ENCODE data around the gene GCH1.
"Not testable (repeated sequence)": the region's sequence is repeated elsewhere in the genome, so short reads cannot be mapped to it uniquely, and the experiment has no call there.

GCH1 gene

GRCh38 chr14:54931598-54932340 lies 29.1 kb upstream of the GCH1 start:
- Histone ChIP-seq H3K4me3 (ENCODE audit: insufficient read depth, low read depth, low read length, poor library complexity, severe bottlenecking) (no peak overlapping the region), H3K36me3 (ENCODE audit: control insufficient read depth, insufficient read depth, low read length) (no peaks in the 10 kb centered on the region), H3K27ac (ENCODE audit: insufficient read depth, low read length, poor library complexity, severe bottlenecking) (no peak overlapping the region), H3K4me1 (ENCODE audit: control insufficient read depth, insufficient read depth, low read length, poor library complexity, severe bottlenecking) (no peaks in the 10 kb centered on the region), H3K27me3 (replicated peaks; ENCODE audit: control insufficient read depth, insufficient read depth, low read length, poor library complexity, severe bottlenecking) (no peaks in the 10 kb centered on the region), H3K9me3 (ENCODE audit: control insufficient read depth, low read length) (no peaks in the 10 kb centered on the region)
- DNase-seq = no peak

GRCh38 chr14:54931101-54931500 lies 28.5 kb upstream of the GCH1 start:
- no peak for DNase-seq
- no peak overlapping the region for H3K27ac ChIP-seq (ENCODE audit: insufficient read depth, low read length, poor library complexity, severe bottlenecking)
- H3K4me3 ChIP-seq (ENCODE audit: insufficient read depth, low read depth, low read length, poor library complexity, severe bottlenecking) = no peak overlapping the region
- no peaks in the 10 kb centered on the region for H3K4me1 ChIP-seq (ENCODE audit: control insufficient read depth, insufficient read depth, low read length, poor library complexity, severe bottlenecking)
- H3K27me3 ChIP-seq (replicated peaks; ENCODE audit: control insufficient read depth, insufficient read depth, low read length, poor library complexity, severe bottlenecking) = no peaks in the 10 kb centered on the region
- no peaks in the 10 kb centered on the region for H3K9me3 ChIP-seq (ENCODE audit: control insufficient read depth, low read length)
- H3K36me3 ChIP-seq (ENCODE audit: control insufficient read depth, insufficient read depth, low read length) = no peaks in the 10 kb centered on the region

- Histone ChIP-seq H3K27ac (ENCODE audit: insufficient read depth, low read length, poor library complexity, severe bottlenecking) (no peak overlapping the region), H3K36me3 (ENCODE audit: control insufficient read depth, insufficient read depth, low read length) (no peaks in the 10 kb centered on the region), H3K4me3 (ENCODE audit: insufficient read depth, low read depth, low read length, poor library complexity, severe bottlenecking) (no peak overlapping the region), H3K9me3 (ENCODE audit: control insufficient read depth, low read length) (no peaks in the 10 kb centered on the region), H3K27me3 (replicated peaks; ENCODE audit: control insufficient read depth, insufficient read depth, low read length, poor library complexity, severe bottlenecking) (no peaks in the 10 kb centered on the region), H3K4me1 (ENCODE audit: control insufficient read depth, insufficient read depth, low read length, poor library complexity, severe bottlenecking) (no peaks in the 10 kb centered on the region)
- DNase-seq = no peak
Observed at GRCh38 chr14:54929556-54929955, 26.9 kb upstream of the GCH1 start.

GRCh38 chr14:54928216-54928615 lies 25.6 kb upstream of the GCH1 start:
- H3K27ac ChIP-seq (ENCODE audit: insufficient read depth, low read length, poor library complexity, severe bottlenecking) = no peak overlapping the region
- no peak for DNase-seq
- H3K36me3 ChIP-seq (ENCODE audit: control insufficient read depth, insufficient read depth, low read length) = no peaks in the 10 kb centered on the region
- H3K4me3 ChIP-seq (ENCODE audit: insufficient read depth, low read depth, low read length, poor library complexity, severe bottlenecking) = no peak overlapping the region
- no peaks in the 10 kb centered on the region for H3K27me3 ChIP-seq (replicated peaks; ENCODE audit: control insufficient read depth, insufficient read depth, low read length, poor library complexity, severe bottlenecking)
- H3K4me1 ChIP-seq (ENCODE audit: control insufficient read depth, insufficient read depth, low read length, poor library complexity, severe bottlenecking) = no peaks in the 10 kb centered on the region
- no peaks in the 10 kb centered on the region for H3K9me3 ChIP-seq (ENCODE audit: control insufficient read depth, low read length)

- H3K27ac ChIP-seq (ENCODE audit: insufficient read depth, low read length, poor library complexity, severe bottlenecking) = no peak overlapping the region
- H3K4me3 ChIP-seq (ENCODE audit: insufficient read depth, low read depth, low read length, poor library complexity, severe bottlenecking) = no peak overlapping the region
- no peaks in the 10 kb centered on the region for H3K27me3 ChIP-seq (replicated peaks; ENCODE audit: control insufficient read depth, insufficient read depth, low read length, poor library complexity, severe bottlenecking)
- no peak for DNase-seq
- no peaks in the 10 kb centered on the region for H3K4me1 ChIP-seq (ENCODE audit: control insufficient read depth, insufficient read depth, low read length, poor library complexity, severe bottlenecking)
- H3K9me3 ChIP-seq (ENCODE audit: control insufficient read depth, low read length) = no peaks in the 10 kb centered on the region
- H3K36me3 ChIP-seq (ENCODE audit: control insufficient read depth, insufficient read depth, low read length) = no peaks in the 10 kb centered on the region
Observed at GRCh38 chr14:54927551-54927950, 24.9 kb upstream of the GCH1 start.

GRCh38 chr14:54926570-54926969 lies 23.9 kb upstream of the GCH1 start:
- DNase-seq; H3K4me3 ChIP-seq (ENCODE audit: insufficient read depth, low read depth, low read length, poor library complexity, severe bottlenecking); H3K9me3 ChIP-seq (ENCODE audit: control insufficient read depth, low read length); H3K27ac ChIP-seq (ENCODE audit: insufficient read depth, low read length, poor library complexity, severe bottlenecking); H3K36me3 ChIP-seq (ENCODE audit: control insufficient read depth, insufficient read depth, low read length); H3K4me1 ChIP-seq (ENCODE audit: control insufficient read depth, insufficient read depth, low read length, poor library complexity, severe bottlenecking); H3K27me3 ChIP-seq (replicated peaks; ENCODE audit: control insufficient read depth, insufficient read depth, low read length, poor library complexity, severe bottlenecking): not testable (repeated sequence)

- Histone ChIP-seq H3K36me3 (ENCODE audit: control insufficient read depth, insufficient read depth, low read length) (no peaks in the 10 kb centered on the region), H3K9me3 (ENCODE audit: control insufficient read depth, low read length) (no peaks in the 10 kb centered on the region), H3K27ac (ENCODE audit: insufficient read depth, low read length, poor library complexity, severe bottlenecking) (no peak overlapping the region), H3K27me3 (replicated peaks; ENCODE audit: control insufficient read depth, insufficient read depth, low read length, poor library complexity, severe bottlenecking) (no peaks in the 10 kb centered on the region), H3K4me3 (ENCODE audit: insufficient read depth, low read depth, low read length, poor library complexity, severe bottlenecking) (no peak overlapping the region), H3K4me1 (ENCODE audit: control insufficient read depth, insufficient read depth, low read length, poor library complexity, severe bottlenecking) (no peaks in the 10 kb centered on the region)
- DNase-seq = no peak
Observed at GRCh38 chr14:54922598-54922997, 20.0 kb upstream of the GCH1 start.

- Histone ChIP-seq H3K9me3 (ENCODE audit: control insufficient read depth, low read length) (no peaks in the 10 kb centered on the region), H3K27me3 (replicated peaks; ENCODE audit: control insufficient read depth, insufficient read depth, low read length, poor library complexity, severe bottlenecking) (no peaks in the 10 kb centered on the region), H3K27ac (ENCODE audit: insufficient read depth, low read length, poor library complexity, severe bottlenecking) (no peak overlapping the region), H3K36me3 (ENCODE audit: control insufficient read depth, insufficient read depth, low read length) (no peaks in the 10 kb centered on the region), H3K4me3 (ENCODE audit: insufficient read depth, low read depth, low read length, poor library complexity, severe bottlenecking) (no peak overlapping the region), H3K4me1 (ENCODE audit: control insufficient read depth, insufficient read depth, low read length, poor library complexity, severe bottlenecking) (no peaks in the 10 kb centered on the region)
- DNase-seq = no peak
Observed at GRCh38 chr14:54920052-54920451, 17.4 kb upstream of the GCH1 start.

- H3K27me3 ChIP-seq (replicated peaks; ENCODE audit: control insufficient read depth, insufficient read depth, low read length, poor library complexity, severe bottlenecking) = no peaks in the 10 kb centered on the region
- H3K4me1 ChIP-seq (ENCODE audit: control insufficient read depth, insufficient read depth, low read length, poor library complexity, severe bottlenecking) = no peaks in the 10 kb centered on the region
- H3K9me3 ChIP-seq (ENCODE audit: control insufficient read depth, low read length) = no peaks in the 10 kb centered on the region
- no peak overlapping the region for H3K27ac ChIP-seq (ENCODE audit: insufficient read depth, low read length, poor library complexity, severe bottlenecking)
- DNase-seq = no peak
- no peaks in the 10 kb centered on the region for H3K36me3 ChIP-seq (ENCODE audit: control insufficient read depth, insufficient read depth, low read length)
- H3K4me3 ChIP-seq (ENCODE audit: insufficient read depth, low read depth, low read length, poor library complexity, severe bottlenecking) = no peak overlapping the region
Observed at GRCh38 chr14:54919330-54919729, 16.7 kb upstream of the GCH1 start.

- no peaks in the 10 kb centered on the region for H3K4me1 ChIP-seq (ENCODE audit: control insufficient read depth, insufficient read depth, low read length, poor library complexity, severe bottlenecking)
- no peaks in the 10 kb centered on the region for H3K9me3 ChIP-seq (ENCODE audit: control insufficient read depth, low read length)
- H3K4me3 ChIP-seq (ENCODE audit: insufficient read depth, low read depth, low read length, poor library complexity, severe bottlenecking) = no peak overlapping the region
- H3K27ac ChIP-seq (ENCODE audit: insufficient read depth, low read length, poor library complexity, severe bottlenecking) = no peak overlapping the region
- DNase-seq = no peak
- H3K36me3 ChIP-seq (ENCODE audit: control insufficient read depth, insufficient read depth, low read length) = no peaks in the 10 kb centered on the region
- no peaks in the 10 kb centered on the region for H3K27me3 ChIP-seq (replicated peaks; ENCODE audit: control insufficient read depth, insufficient read depth, low read length, poor library complexity, severe bottlenecking)
Observed at GRCh38 chr14:54918427-54918826, 15.8 kb upstream of the GCH1 start.
